Activated CD4-positive, alpha-beta T cell treated with anti-CD3 and anti-CD28 coated beads, Interleukin-2, Interleukin-4, amounts not matched to agents 100 ng/mL and 50 ng/mL, durations not matched to agents 16 hours and 8 hours (primary cell): Measurements from ENCODE around the gene RBMXL3.
"Not testable (repeated sequence)": the region's sequence is repeated elsewhere in the genome, so short reads cannot be mapped to it uniquely, and the experiment has no call there.

ENCODE experiments used
- DNase-seq: peaks from one replicate; pipeline ENCODE4 v3.0.0-alpha.2; 2020; ENCODE audit warnings: low spot score

RBMXL3 gene

GRCh38 chrX:115189110-115189509 lies at the start of gene RBMXL3:
RBMXL3 (plus strand) TSS chrX:115189410; CDS start chrX:115189442, 32 bp downstream.
- DNase-seq = no peak

GRCh38 chrX:115142057-115142456 lies 47.2 kb upstream of the RBMXL3 start:
- DNase-seq = no peak

- DNase-seq = no peak
Observed at GRCh38 chrX:115147220-115147619, 42.0 kb upstream of the RBMXL3 start.

- DNase-seq = no peak
Observed at GRCh38 chrX:115173181-115173580, 16.0 kb upstream of the RBMXL3 start.

GRCh38 chrX:115174548-115174947 lies 14.7 kb upstream of the RBMXL3 start:
- no peak for DNase-seq

GRCh38 chrX:115177932-115178331 lies 11.3 kb upstream of the RBMXL3 start:
- DNase-seq = no peak

- no peak for DNase-seq
Observed at GRCh38 chrX:115178473-115178872, 10.7 kb upstream of the RBMXL3 start.

GRCh38 chrX:115183980-115184379 lies 5.2 kb upstream of the RBMXL3 start:
- DNase-seq = no peak

- no peak for DNase-seq
Observed at GRCh38 chrX:115189646-115190635, 731 bp downstream of the RBMXL3 start.

GRCh38 chrX:115190636-115191489 lies 1.7 kb downstream of the RBMXL3 start:
- no peak for DNase-seq

- DNase-seq = no peak
Observed at GRCh38 chrX:115191490-115192243, 2.5 kb downstream of the RBMXL3 start.

GRCh38 chrX:115192244-115192700 lies 3.1 kb downstream of the RBMXL3 start:
- DNase-seq = no peak

GRCh38 chrX:115204040-115204439 lies 14.8 kb downstream of the RBMXL3 start:
- no peak for DNase-seq

- not testable (repeated sequence) for DNase-seq
Observed at GRCh38 chrX:115209547-115209946, 20.3 kb downstream of the RBMXL3 start.

GRCh38 chrX:115214151-115214550 lies 24.9 kb downstream of the RBMXL3 start:
- no peak for DNase-seq

- DNase-seq = no peak
Observed at GRCh38 chrX:115214605-115215004, 25.4 kb downstream of the RBMXL3 start.

GRCh38 chrX:115217346-115217745 lies 28.1 kb downstream of the RBMXL3 start:
- not testable (repeated sequence) for DNase-seq

- DNase-seq = peak; percentile 3
Observed at GRCh38 chrX:115226929-115227328, 37.7 kb downstream of the RBMXL3 start.

- no peak for DNase-seq
Observed at GRCh38 chrX:115229337-115230003, 40.3 kb downstream of the RBMXL3 start.

- DNase-seq = no peak
Observed at GRCh38 chrX:115232933-115233496, 43.8 kb downstream of the RBMXL3 start.
